Measurements from ENCODE around the gene LGR4. TPM values are rescaled to one million over a fixed set of nuclear protein-coding genes. Genes with fewer than 3 reads are reported as not detected.

The LGR4 gene
- total and polyA plus RNA-seq, 9 of the 15 experiments (the other 6 are each of a cell fraction or from before 2014, with no cell fraction given), result 0.94 to 10.1 (median 5.8) TPM

DNA sequence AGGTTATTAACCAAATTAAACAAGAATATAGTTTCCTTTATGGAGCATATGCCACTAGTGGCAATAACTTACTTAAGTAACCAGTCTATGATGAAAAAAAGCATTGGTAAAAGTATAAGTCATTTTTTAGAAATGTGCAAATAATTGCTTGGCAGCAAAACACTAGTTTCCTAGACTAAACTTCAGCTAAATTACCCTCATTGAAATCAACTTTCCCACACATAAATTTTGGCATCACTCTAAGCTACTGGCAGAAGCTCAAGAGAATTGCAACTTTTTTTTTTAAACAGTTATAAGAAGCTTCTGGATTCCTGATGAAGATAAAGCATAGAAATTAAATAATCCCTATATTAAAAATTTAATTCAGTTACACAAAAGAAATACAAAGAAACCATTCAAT is 122.1 kb downstream of the LGR4 start (continued):
- TF ChIP-seq NFIX (CRISPR knock-in tag; IDR thresholded peaks at IDR 0.05; ENCODE audit: low read depth) (no peak), ZNF253 (CRISPR knock-in tag; conservative IDR thresholded peaks at IDR 0.05) (no peak), LARP7 (IDR thresholded peaks at IDR 0.05) (no peak), XRCC3 (IDR thresholded peaks at IDR 0.05) (no peak), SIN3B (IDR thresholded peaks at IDR 0.05; ENCODE audit: low read depth) (no peak), ZNF316 (IDR thresholded peaks at IDR 0.05) (no peak), TCFL5 (CRISPR knock-in tag; conservative IDR thresholded peaks at IDR 0.05) (no peak), GABPB2 (CRISPR knock-in tag; conservative IDR thresholded peaks at IDR 0.05) (no peak)
- TF ChIP-seq, protein P1, sequence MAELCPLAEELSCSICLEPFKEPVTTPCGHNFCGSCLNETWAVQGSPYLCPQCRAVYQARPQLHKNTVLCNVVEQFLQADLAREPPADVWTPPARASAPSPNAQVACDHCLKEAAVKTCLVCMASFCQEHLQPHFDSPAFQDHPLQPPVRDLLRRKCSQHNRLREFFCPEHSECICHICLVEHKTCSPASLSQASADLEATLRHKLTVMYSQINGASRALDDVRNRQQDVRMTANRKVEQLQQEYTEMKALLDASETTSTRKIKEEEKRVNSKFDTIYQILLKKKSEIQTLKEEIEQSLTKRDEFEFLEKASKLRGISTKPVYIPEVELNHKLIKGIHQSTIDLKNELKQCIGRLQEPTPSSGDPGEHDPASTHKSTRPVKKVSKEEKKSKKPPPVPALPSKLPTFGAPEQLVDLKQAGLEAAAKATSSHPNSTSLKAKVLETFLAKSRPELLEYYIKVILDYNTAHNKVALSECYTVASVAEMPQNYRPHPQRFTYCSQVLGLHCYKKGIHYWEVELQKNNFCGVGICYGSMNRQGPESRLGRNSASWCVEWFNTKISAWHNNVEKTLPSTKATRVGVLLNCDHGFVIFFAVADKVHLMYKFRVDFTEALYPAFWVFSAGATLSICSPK (IDR thresholded peaks at IDR 0.05; ENCODE audit: borderline replicate concordance), result no peak

GRCh38 chr11:27349919-27350318 is 122.7 kb downstream of the LGR4 start:
- no peak overlapping the region for H2AFZ ChIP-seq (ENCODE audit: low read depth, low read length)
- H3K36me3 ChIP-seq (ENCODE audit: control insufficient read depth, insufficient read depth, low read length), result peaks cover 6% of the 10 kb centered on the region; the same call in 1 of the 3 replicates
- H3K4me1 ChIP-seq (replicated peaks in 1 of 2; ENCODE audit: control insufficient read depth in 2 of 2, insufficient read depth in 2 of 2, low read length in 2 of 2), result peaks cover 4 to 7% of the 10 kb centered on the region in 2 experiments; a peak in 3 of 5 replicates
- intact Hi-C loops (cut with micrococcal nuclease) (no loop called here), in situ Hi-C loops (cut with MboI) (no loop called here)
- H3K4me3 ChIP-seq, result no peak overlapping the region
- TF ChIP-seq BRD9 (IDR thresholded peaks at IDR 0.05; ENCODE audit: low read depth, partially characterized antibody), result no peak
- no peak for TF ChIP-seq CGGBP1 (CRISPR knock-in tag; IDR thresholded peaks at IDR 0.05)
- ATAC-seq (no peak), DNase-seq (ENCODE audit: extremely low read depth in 1 of 4, low spot score in 3 of 4) (no peak), FAIRE-seq (no peak)
- POLR2A ChIA-PET, result interaction anchor here (0.7 to 1.1 kb wide), 2 partner anchors 10 to 12 kb away, joined by 3 read pairs; no protein-coding TSS in a partner anchor
- H4K20me1 ChIP-seq (replicated peaks; ENCODE audit: control insufficient read depth, insufficient read depth, low read length), result no peaks in the 10 kb centered on the region
- CTCF ChIA-PET (ENCODE audit: low intra/inter-chr PET ratio), result no interaction called here
- no peaks in the 10 kb centered on the region for H3K9me1 ChIP-seq (ENCODE audit: control insufficient read depth, insufficient read depth, low read length)
- no peaks in the 10 kb centered on the region for H3K79me2 ChIP-seq (ENCODE audit: control insufficient read depth, insufficient read depth, low read length)
- no peak overlapping the region for H3K9ac ChIP-seq (ENCODE audit: insufficient read depth in 1 of 2, low read depth in 2 of 2, low read length in 2 of 2)
- WGBS (ENCODE audit: insufficient coverage, low coverage, missing lambda C conversion rate), result 78% methylated on average over 2 of the region's 2 CpGs
- no peak overlapping the region for H3K4me2 ChIP-seq (ENCODE audit: insufficient read depth, low read length)
- no peak overlapping the region for H3K27ac ChIP-seq (ENCODE audit: extremely low read depth, low read depth, low read length)
- BruUV-seq (replicated peaks), result no TSS peak
- H3K9me3 ChIP-seq (replicated peaks; ENCODE audit: control insufficient read depth, insufficient read depth, low read depth, low read length), result no peaks in the 10 kb centered on the region
- H3K27me3 ChIP-seq (ENCODE audit: control insufficient read depth in 2 of 2, insufficient read depth in 2 of 2, low read length in 2 of 2), result no peaks in the 10 kb centered on the region
